Activated CD4-positive, alpha-beta T cell treated with anti-CD3 and anti-CD28 coated beads for 1 hour (primary cell): ENCODE results near the gene PTPRN2.
A peak's percentile ranks its signal among the peaks of the same experiment; 100 is the strongest.
"Not testable (repeated sequence)": the region's sequence is repeated elsewhere in the genome, so short reads cannot be mapped to it uniquely, and the experiment has no call there.

Experiments
- DNase-seq: peaks from one replicate; pipeline ENCODE4 v3.0.0-alpha.2; 2020

Gene PTPRN2

GRCh38 chr7:157596471-157596870 is 991.2 kb downstream of the PTPRN2 start:
- no peak for DNase-seq

GRCh38 chr7:157596026-157596425 is 991.6 kb downstream of the PTPRN2 start:
- DNase-seq: no peak

- no peak for DNase-seq
Measured at GRCh38 chr7:157595086-157595855, 992.4 kb downstream of the PTPRN2 start.

GRCh38 chr7:157594306-157594705 is 993.3 kb downstream of the PTPRN2 start:
- DNase-seq: no peak

DNA sequence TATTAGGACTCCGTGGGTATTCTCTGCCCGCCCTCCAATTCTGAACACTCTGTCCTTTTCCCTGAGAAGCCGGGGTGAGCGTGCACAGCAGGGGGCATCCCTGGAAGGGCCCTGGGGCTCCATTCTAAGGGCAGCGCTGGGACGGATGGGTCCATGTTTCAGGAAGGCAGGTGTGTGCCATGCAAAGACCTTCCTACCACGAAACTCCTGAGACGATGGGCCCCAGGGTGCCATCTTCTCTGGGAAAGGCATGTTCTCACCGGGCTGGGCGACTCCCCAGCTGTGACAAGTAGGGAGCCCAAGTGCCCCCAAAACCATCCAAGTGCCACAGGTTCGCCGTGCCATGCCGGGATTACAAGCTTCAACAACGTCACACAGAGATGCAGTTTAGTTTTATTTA is 994.1 kb downstream of the PTPRN2 start:
- DNase-seq: no peak

DNA sequence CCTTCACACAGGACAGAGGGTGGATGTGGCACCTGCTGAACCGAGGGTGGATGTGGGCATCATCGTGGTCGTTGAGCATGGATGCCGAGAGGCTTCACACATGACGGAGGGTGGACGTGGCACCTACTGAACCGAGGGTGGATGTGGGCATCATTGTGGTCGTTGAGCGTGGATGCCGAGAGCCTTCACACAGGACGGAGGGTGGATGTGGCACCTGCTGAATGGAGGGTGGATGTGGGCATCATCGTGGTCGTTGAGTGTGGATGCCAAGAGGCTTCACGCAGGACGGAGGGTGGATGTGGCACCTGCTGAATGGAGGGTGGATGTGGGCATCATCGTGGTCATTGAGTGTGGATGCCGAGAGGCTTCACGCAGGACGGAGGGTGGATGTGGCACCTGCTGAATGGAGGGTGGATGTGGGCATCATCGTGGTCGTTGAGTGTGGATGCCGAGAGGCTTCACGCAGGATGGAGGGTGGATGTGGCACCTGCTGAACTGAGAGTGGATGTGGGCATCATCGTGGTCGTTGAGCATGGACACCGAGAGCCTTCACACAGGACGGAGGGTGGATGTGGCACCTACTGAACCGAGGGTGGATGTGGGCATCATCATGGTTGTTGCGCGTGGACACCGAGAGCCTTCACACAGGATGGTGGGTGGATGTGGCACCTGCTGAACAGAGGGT is 994.8 kb downstream of the PTPRN2 start:
- DNase-seq: not testable (repeated sequence)

DNA sequence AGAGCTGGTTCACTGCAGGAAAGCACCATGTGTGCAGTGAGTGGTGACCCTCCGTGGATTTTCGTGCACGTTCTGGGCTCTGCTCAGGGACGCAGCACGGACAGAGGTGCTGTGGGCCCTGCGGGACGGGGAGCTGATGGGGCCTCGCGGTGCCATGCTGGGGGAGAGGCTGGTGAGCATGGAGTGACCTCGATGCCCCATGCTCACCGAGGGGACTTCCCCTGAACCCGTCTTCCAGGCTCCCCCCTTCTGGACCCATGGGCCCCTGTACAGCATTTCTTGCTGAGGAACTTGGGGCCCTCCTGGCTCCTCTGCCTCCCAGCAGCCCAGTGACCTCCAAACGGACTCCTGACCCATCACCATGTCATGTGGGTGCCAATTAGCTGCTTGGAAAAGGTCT is 997.1 kb downstream of the PTPRN2 start:
- no peak for DNase-seq

- DNase-seq: no peak
Measured at GRCh38 chr7:157589680-157590079, 997.9 kb downstream of the PTPRN2 start.

- DNase-seq: no peak
Measured at GRCh38 chr7:157587805-157588560, 999.6 kb downstream of the PTPRN2 start.

GRCh38 chr7:157587051-157587804 is 1000.4 kb downstream of the PTPRN2 start:
- DNase-seq: no peak

- DNase-seq: no peak
Measured at GRCh38 chr7:157586426-157586955, 1001.1 kb downstream of the PTPRN2 start.

- DNase-seq: no peak
Measured at GRCh38 chr7:157585113-157585861, 1002.3 kb downstream of the PTPRN2 start.

GRCh38 chr7:157584420-157584819 is 1003.2 kb downstream of the PTPRN2 start:
- DNase-seq: no peak

DNA sequence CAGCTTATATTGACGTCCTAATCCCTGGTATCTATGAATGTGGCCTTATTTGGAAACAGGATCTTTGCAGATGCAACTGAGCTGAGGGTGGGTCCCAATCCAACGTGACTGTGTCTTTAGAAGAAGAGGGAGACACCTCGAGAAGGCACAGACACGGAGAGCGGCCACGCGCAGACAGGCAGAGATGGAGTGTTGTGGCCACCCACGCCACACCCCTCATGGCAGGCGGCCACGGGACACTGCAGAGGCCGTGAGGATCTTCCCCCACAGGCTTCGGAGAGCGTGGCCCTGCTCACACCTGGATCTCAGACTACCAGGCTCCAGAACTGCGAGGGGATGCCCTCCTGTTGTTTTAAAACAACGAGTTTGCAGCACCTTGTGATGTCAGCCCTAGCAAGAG is 1005.9 kb downstream of the PTPRN2 start:
- no peak for DNase-seq

- DNase-seq: no peak
Measured at GRCh38 chr7:157580324-157580723, 1007.3 kb downstream of the PTPRN2 start.

DNA sequence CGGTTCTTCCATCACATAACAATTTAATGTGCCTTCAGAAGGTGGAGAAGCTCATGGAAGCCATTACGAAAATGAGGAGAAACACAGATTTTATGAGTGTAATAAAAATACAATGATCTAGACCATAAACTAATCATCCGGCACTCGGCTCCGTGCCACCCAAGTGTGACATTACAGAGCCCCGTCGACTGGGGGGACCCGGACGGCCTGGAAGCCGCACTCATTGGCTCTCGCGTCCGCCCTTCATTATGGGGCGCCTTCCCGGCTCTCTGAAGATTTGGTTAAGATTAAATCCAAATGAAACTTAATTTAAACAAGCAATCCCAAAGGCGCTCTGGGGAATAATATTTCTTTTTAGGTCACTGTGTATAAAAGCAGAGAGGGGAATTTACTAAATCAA is 1008.2 kb downstream of the PTPRN2 start:
- DNase-seq: no peak

DNA sequence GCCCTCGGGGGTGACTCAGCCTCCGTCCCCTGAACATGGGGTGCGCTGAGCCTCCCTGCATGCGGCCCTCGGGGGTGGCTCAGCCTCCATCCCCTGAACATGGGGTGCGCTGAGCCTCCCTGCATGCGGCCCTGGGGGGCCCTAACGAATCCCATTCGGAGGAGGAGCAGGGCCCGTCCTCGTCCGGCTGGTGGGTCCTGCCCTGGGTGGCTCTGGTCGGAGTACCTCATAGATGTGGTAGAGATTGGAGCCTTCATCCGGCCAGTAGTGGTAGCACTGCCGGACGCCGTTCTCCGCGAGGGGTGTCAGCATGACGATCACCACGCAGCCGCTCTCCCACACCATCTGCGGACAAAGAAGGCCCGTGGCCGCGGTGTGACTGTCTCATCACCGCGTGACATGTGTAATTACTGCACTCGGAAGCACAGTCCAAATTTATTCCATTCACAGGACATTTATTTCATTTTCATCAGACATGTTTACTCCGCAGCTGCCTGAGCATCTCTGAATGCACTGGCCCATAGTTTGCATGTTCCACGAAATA is 1009.8 kb downstream of the PTPRN2 start:
- DNase-seq: no peak

GRCh38 chr7:157577061-157577460 is 1010.6 kb downstream of the PTPRN2 start:
- no peak for DNase-seq

DNA sequence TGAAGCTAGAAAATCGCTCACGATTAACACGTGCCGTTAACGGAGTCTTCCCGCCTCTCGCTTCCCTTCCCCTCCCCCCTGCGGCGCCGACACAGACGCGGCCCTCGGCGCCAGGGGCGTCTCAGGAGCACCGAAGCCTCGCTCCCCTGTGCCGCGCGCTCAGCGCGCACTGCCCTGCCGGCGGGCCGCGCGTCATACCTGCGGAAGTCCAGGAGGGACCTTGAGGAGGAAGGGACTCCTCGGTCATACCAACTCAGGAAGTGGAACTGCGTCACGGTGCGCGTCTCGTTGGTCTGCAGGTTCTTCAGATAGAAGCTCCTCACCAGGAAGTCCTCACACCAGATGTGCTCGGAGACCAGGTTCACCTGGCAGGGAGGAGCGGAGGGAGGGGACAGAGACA is 1011.2 kb downstream of the PTPRN2 start:
- DNase-seq: peak; percentile 41

DNA sequence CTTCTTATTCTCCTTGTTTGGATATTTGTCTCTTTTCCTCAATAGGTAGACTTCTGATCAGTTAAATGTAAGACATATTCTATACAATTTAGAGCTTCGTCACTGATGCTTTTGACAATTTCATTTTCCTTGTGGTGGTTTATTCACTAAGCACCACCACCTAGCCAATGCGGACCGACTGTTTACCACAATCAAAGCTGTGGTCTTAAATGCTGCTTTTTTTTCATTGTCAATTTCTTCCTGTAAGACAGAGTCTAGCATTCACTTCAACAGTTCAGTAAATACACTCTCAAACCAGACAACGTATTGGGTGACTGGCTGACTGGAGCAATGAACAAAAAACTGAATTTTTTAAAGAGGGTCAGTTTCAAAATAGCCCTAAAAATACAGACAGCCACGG is 1011.8 kb downstream of the PTPRN2 start:
- no peak for DNase-seq

GRCh38 chr7:157574914-157575586 is 1012.6 kb downstream of the PTPRN2 start:
- no peak for DNase-seq
